ENCODE data around the gene HEATR9.

The HEATR9 gene

DNA sequence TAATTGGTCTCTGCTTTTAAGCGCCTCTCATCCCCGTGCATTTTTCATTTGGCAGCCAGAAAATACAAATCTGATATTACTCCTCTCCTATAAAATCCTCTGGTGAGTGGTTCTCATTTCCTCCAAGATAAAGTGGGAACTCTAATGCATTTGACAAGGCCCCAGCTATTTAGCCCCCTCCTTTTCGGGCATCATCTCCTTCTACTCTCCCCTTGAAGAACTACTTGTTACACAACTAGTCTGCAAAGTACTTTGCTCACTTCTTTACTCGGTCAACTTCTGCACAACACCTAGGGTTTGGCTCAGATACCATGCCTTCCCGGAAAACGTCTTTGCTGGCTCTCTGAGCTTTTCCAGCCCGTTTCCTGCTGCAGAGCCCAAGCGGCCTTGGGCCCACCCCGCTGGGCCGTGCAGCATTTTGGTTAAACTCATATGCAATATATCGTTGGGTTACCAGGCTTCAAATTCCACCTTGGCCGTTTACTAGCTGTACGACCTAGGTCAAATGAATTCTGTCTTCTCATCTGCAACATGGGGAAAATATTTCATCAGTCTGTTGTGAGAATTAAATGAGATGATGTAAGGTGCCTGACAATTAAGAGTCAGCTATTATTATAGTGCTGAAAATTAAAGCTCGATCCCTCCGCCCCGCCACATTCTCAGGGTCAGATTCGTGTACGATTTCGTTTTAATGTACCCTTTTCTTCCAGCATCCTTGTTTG is 60.3 kb downstream of the HEATR9 start:
- H3K36me3 Mint-ChIP-seq (ENCODE audit: insufficient read depth) = peaks cover 14% of the 10 kb centered on the region
- peak overlapping the region; percentile 92 for H3K4me3 Mint-ChIP-seq
- H3K27ac Mint-ChIP-seq (ENCODE audit: low read depth) = peak overlapping the region; percentile 94
- DNase-seq (ENCODE audit: low spot score in 2 of 2) (no peak), ATAC-seq (replicated peaks; ENCODE audit: extremely low read depth, poor library complexity, severe bottlenecking) (no peak)
- no peaks in the 10 kb centered on the region for H3K9me3 Mint-ChIP-seq
- H3K27me3 Mint-ChIP-seq = no peaks in the 10 kb centered on the region
- peaks cover 33% of the 10 kb centered on the region for H3K4me1 Mint-ChIP-seq

DNA sequence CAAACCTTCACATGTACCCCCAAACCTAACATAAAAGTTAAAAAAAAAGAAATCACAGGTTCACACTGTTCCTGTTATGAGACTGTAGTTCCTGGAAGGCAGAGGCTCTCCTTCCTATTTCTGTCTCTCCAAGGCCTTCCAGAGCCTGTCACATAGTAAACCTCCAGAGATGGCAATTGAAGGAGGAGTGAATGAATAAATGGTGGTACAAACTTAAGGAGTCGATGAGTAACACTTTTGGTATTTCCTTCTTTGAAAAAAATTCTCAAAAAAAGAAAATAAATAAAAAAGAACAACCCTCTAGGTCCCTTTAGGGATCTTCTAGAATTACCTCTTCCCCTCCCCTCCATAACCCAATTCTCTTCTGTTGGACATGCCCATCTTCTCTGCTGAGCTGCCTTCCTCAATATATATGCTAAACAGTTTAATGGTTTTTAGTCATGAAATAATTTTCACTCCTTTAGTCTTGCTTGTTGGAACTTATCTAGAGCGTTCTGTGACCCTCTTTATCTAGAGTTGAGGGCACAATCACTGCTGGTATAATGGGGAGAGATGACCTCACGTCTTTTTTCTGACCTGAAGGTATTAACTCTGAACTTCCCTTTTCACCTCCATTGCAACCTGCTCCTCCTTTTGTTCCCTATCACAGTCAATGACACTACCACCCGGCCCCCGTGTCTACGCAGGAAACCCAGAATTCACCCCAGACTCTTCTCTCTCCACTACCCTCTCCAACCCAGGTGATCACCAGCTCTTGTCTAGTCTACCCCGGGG is 61.1 kb downstream of the HEATR9 start:
- Mint-ChIP-seq H3K27ac (ENCODE audit: low read depth) (no peak overlapping the region), H3K4me1 (peaks cover 27% of the 10 kb centered on the region), H3K4me3 (no peak overlapping the region), H3K27me3 (no peaks in the 10 kb centered on the region), H3K9me3 (no peaks in the 10 kb centered on the region), H3K36me3 (ENCODE audit: insufficient read depth) (peaks cover 10% of the 10 kb centered on the region)
- ATAC-seq (replicated peaks; ENCODE audit: extremely low read depth, poor library complexity, severe bottlenecking) (no peak), DNase-seq (ENCODE audit: low spot score in 2 of 2) (no peak)

All from central memory CD8-positive, alpha-beta T cell (primary cell).